PFSK-1 (cell line): Measurements from ENCODE around the gene ABCA5.

ENCODE experiments used
- POLR2AphosphoS5 ChIP-seq: IDR thresholded peaks from 2 replicates; pipeline ENCODE4 v1.6.1; 2012; ENCODE audit warnings: low read depth, mild to moderate bottlenecking, control low read depth, low read length, moderate library complexity
- SIN3A ChIP-seq: IDR thresholded peaks from 2 replicates; pipeline ENCODE4 v1.6.1; 2012; ENCODE audit warnings: mild to moderate bottlenecking, low read length, moderate library complexity, borderline replicate concordance; ENCODE audit not compliant: insufficient read depth
- TAF1 ChIP-seq: IDR thresholded peaks from 2 replicates; pipeline ENCODE4 v1.6.1; 2012; ENCODE audit warnings: low read length, control low read depth, borderline replicate concordance; ENCODE audit not compliant: insufficient read depth
- TF ChIP-seq, protein P1 (sequence below), 2 experiments: IDR thresholded peaks; 2 replicates each; pipeline versions ENCODE4 v1.6.1 to v1.8.0; 2011 to 2012; ENCODE audit warnings: low read depth in 2 of 2, low read length in 2 of 2, control low read depth in 1 of 2, inconsistent platforms in 1 of 2, mild to moderate bottlenecking in 1 of 2, moderate library complexity in 1 of 2; ENCODE audit not compliant: insufficient read depth in 1 of 2

DNA sequence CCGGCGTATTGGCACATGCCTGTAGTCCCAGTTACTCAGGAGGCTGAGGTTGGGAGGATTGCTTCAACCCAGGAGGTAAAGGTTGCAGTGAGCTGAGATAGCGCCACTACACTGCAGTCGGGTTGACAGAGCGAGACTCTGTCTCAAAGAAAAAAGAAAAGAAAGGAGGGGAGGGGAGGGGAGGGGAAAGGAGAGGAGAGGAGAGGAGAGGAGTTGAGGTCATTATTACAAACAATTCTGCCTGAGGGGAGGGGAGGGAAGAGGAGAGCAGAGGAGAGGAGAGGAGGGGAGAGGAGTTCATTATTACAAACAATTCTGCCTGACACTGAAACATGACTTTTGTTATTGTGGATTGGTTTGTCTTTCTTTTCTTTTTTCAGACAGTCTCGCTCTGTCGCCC is 19.8 kb upstream of the ABCA5 start:
- TF ChIP-seq POLR2AphosphoS5 (no peak), SIN3A (no peak), TAF1 (no peak)
- TF ChIP-seq, protein P1, sequence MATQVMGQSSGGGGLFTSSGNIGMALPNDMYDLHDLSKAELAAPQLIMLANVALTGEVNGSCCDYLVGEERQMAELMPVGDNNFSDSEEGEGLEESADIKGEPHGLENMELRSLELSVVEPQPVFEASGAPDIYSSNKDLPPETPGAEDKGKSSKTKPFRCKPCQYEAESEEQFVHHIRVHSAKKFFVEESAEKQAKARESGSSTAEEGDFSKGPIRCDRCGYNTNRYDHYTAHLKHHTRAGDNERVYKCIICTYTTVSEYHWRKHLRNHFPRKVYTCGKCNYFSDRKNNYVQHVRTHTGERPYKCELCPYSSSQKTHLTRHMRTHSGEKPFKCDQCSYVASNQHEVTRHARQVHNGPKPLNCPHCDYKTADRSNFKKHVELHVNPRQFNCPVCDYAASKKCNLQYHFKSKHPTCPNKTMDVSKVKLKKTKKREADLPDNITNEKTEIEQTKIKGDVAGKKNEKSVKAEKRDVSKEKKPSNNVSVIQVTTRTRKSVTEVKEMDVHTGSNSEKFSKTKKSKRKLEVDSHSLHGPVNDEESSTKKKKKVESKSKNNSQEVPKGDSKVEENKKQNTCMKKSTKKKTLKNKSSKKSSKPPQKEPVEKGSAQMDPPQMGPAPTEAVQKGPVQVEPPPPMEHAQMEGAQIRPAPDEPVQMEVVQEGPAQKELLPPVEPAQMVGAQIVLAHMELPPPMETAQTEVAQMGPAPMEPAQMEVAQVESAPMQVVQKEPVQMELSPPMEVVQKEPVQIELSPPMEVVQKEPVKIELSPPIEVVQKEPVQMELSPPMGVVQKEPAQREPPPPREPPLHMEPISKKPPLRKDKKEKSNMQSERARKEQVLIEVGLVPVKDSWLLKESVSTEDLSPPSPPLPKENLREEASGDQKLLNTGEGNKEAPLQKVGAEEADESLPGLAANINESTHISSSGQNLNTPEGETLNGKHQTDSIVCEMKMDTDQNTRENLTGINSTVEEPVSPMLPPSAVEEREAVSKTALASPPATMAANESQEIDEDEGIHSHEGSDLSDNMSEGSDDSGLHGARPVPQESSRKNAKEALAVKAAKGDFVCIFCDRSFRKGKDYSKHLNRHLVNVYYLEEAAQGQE (IDR thresholded peaks at IDR 0.05; ENCODE audit: insufficient read depth in 1 of 2, low read depth in 2 of 2, low read length in 2 of 2), result no peak
